Colonic mucosa (tissue), 4 donors: ENCODE data around the gene RASD1. TPM values are rescaled to one million over a fixed set of nuclear protein-coding genes. Genes with fewer than 3 reads are reported as not detected.

Experiments
- DNase-seq: peaks from one replicate; pipeline ENCODE4 v3.0.0-alpha.2; 2020
- H3K27ac ChIP-seq: fragments of 200-600 bp; one replicate; pipeline ENCODE4 v1.8.0; 2021
- H3K27me3 ChIP-seq: fragments of 200-600 bp; one replicate; pipeline ENCODE4 v1.8.0; 2021
- H3K36me3 ChIP-seq: fragments of 200-600 bp; one replicate; pipeline ENCODE4 v1.8.0; 2021
- H3K4me1 ChIP-seq: fragments of 200-600 bp; one replicate; pipeline ENCODE4 v1.8.0; 2021; ENCODE audit warnings: mild to moderate bottlenecking
- H3K4me3 ChIP-seq: fragments of 200-600 bp; one replicate; pipeline ENCODE4 v1.8.0; 2021
- H3K9ac ChIP-seq, 2 donors: one replicate each; pipeline ENCODE4 v1.7.0; 2013; ENCODE audit warnings: control low read depth in 2 of 2, low read depth in 2 of 2, low read length in 2 of 2
- H3K9me3 ChIP-seq: fragments of 200-600 bp; one replicate; pipeline ENCODE4 v1.8.0; 2021
- intact Hi-C: fragments of 100-400 bp; cut with DNase I; formaldehyde crosslinking; loops from one replicate; pipeline ENCODE4 v1.14.1; 2022
- total RNA-seq, 2 donors: library from RNA; stranded (reverse); fragmentation: NEBNext Ultra II Directional in 1 of 2; extraction: Animal tissue kit (Norgen Biotek cat#: 25700) in 1 of 2; gene quantifications; one replicate each; pipeline ENCODE4 v1.2.1, GENCODE V29; 2021
- TF ChIP-seq, protein P1 (sequence below): fragments of 200-600 bp; IDR thresholded peaks from one replicate; pipeline ENCODE4 v1.8.0; 2022; ENCODE audit warnings: antibody characterized with exemption, mild to moderate bottlenecking
- donor health status: healthy.
- donor health status: DM: no; HTN: no; CAD: no.
- donor health status: DM: no; HTN: no; CAD: no.

RASD1 gene
- total RNA-seq, 2 donors from 2014 or later = 21.6 to 24.9 TPM

DNA sequence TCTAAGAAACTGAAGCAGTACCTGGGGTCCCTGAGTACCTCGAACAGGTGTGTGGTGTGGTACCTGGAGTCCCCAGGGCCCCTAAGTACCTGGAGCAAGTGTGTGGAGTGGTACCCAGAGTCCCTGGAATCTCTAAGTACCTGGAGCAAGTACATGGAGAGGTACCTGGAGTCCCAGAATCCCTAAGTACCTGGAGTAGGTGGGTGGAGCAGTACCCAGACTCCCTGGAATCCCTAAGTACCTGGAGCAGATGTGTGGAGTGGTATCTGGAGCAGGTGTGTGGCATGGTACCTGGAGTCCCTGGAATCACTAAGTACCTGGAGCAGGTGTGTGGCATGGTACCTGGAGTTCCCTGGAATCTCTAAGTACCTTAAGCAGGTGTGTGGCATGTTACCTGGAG is 41.9 kb downstream of the RASD1 start:
- no peak overlapping the region for H3K9ac ChIP-seq
- no peak for DNase-seq
- no peaks in the 10 kb centered on the region for H3K27me3 ChIP-seq
- H3K4me3 ChIP-seq = no peak overlapping the region
- no peaks in the 10 kb centered on the region for H3K9me3 ChIP-seq
- intact Hi-C loops = no loop called here
- no peaks in the 10 kb centered on the region for H3K36me3 ChIP-seq
- TF ChIP-seq, protein P1, sequence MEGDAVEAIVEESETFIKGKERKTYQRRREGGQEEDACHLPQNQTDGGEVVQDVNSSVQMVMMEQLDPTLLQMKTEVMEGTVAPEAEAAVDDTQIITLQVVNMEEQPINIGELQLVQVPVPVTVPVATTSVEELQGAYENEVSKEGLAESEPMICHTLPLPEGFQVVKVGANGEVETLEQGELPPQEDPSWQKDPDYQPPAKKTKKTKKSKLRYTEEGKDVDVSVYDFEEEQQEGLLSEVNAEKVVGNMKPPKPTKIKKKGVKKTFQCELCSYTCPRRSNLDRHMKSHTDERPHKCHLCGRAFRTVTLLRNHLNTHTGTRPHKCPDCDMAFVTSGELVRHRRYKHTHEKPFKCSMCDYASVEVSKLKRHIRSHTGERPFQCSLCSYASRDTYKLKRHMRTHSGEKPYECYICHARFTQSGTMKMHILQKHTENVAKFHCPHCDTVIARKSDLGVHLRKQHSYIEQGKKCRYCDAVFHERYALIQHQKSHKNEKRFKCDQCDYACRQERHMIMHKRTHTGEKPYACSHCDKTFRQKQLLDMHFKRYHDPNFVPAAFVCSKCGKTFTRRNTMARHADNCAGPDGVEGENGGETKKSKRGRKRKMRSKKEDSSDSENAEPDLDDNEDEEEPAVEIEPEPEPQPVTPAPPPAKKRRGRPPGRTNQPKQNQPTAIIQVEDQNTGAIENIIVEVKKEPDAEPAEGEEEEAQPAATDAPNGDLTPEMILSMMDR = no peak
- no peaks in the 10 kb centered on the region for H3K4me1 ChIP-seq
- H3K27ac ChIP-seq = no peak overlapping the region

GRCh38 chr17:17453088-17453487 is 43.1 kb downstream of the RASD1 start:
- no peaks in the 10 kb centered on the region for H3K4me1 ChIP-seq
- no peak overlapping the region for H3K4me3 ChIP-seq
- no peak overlapping the region for H3K9ac ChIP-seq
- H3K36me3 ChIP-seq = no peaks in the 10 kb centered on the region
- no peaks in the 10 kb centered on the region for H3K27me3 ChIP-seq
- H3K27ac ChIP-seq = no peak overlapping the region
- no peak for DNase-seq
- no peaks in the 10 kb centered on the region for H3K9me3 ChIP-seq
- intact Hi-C loops = no loop called here
- TF ChIP-seq, protein P1 = no peak

- H3K27me3 ChIP-seq = no peaks in the 10 kb centered on the region
- intact Hi-C loops = no loop called here
- H3K9me3 ChIP-seq = no peaks in the 10 kb centered on the region
- TF ChIP-seq, protein P1 = no peak
- H3K4me1 ChIP-seq = no peaks in the 10 kb centered on the region
- DNase-seq = no peak
- no peak overlapping the region for H3K27ac ChIP-seq
- H3K36me3 ChIP-seq = no peaks in the 10 kb centered on the region
- H3K4me3 ChIP-seq = no peak overlapping the region
- H3K9ac ChIP-seq = no peak overlapping the region
These were observed 47.5 kb downstream of the RASD1 start for GRCh38 chr17:17448723-17449122.

DNA sequence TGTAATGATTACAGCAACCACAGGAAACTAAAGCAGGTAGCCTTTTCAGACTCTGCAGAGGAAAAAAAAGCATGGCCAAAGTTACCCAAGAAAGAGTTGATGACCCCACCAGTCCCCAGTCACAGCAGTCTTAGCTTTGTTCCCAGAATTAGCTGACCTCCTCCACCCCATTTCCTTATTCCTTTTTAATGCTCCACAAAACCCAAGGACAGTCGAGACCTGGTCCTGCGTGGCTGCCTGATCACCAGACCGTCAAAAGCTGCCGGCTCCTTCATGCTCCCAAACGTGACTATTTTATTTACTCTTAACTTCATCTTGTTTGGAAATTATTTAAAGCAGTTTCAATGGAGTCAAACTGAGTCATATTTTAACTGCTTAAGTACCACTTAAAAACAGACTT is 48.1 kb downstream of the RASD1 start:
- no peak for DNase-seq
- Histone ChIP-seq H3K4me3 (no peak overlapping the region), H3K27me3 (no peaks in the 10 kb centered on the region), H3K4me1 (no peaks in the 10 kb centered on the region), H3K27ac (no peak overlapping the region), H3K9me3 (no peaks in the 10 kb centered on the region), H3K9ac (no peak overlapping the region), H3K36me3 (no peaks in the 10 kb centered on the region)
- intact Hi-C loops = no loop called here
- TF ChIP-seq, protein P1 = no peak

- Histone ChIP-seq H3K9ac (no peak overlapping the region), H3K4me1 (no peaks in the 10 kb centered on the region), H3K4me3 (no peak overlapping the region), H3K9me3 (no peaks in the 10 kb centered on the region), H3K36me3 (no peaks in the 10 kb centered on the region), H3K27ac (no peak overlapping the region), H3K27me3 (no peaks in the 10 kb centered on the region)
- intact Hi-C loops = no loop called here
- TF ChIP-seq, protein P1 = no peak
- no peak for DNase-seq
These were observed 48.9 kb downstream of the RASD1 start for GRCh38 chr17:17447264-17447663.
